Suprapubic skin (tissue), 3 donors: ENCODE measurements around the gene ZNF224.

ENCODE experiments used
- CTCF ChIP-seq, 2 donors: fragments of 200-600 bp in 1 of 2; fragments of 450-650 bp in 1 of 2; sonication (generic) in 1 of 2; IDR thresholded peaks; one replicate each; pipeline ENCODE4 v1.5.1; 2016 to 2019; ENCODE audit warnings: antibody characterized with exemption in 2 of 2, mild to moderate bottlenecking in 1 of 2, moderate library complexity in 1 of 2
- EP300 ChIP-seq: sonication (generic); formaldehyde crosslinking; IDR thresholded peaks from one replicate; pipeline ENCODE4 v1.6.1; 2017; ENCODE audit warnings: antibody characterized with exemption
- POLR2A ChIP-seq, 2 donors: fragments of 450-650 bp; IDR thresholded peaks; one replicate each; pipeline ENCODE4 v1.6.1; 2017; ENCODE audit warnings: antibody characterized with exemption in 2 of 2, mild to moderate bottlenecking in 2 of 2, moderate library complexity in 2 of 2

- TF ChIP-seq EP300 (no peak), CTCF (IDR thresholded peaks at IDR 0.05) (no peak), POLR2A (IDR thresholded peaks at IDR 0.05) (no peak)
Measured at GRCh38 chr19:44061038-44061437, 33.1 kb upstream of the ZNF224 start.
